Gastrocnemius medialis (tissue), 4 donors: ENCODE results near the gene SDCCAG8.

ENCODE experiments used
- POLR2A ChIP-seq, 2 donors: fragments of 450-650 bp; IDR thresholded peaks; one replicate each; pipeline ENCODE4 v1.6.1; 2017; ENCODE audit warnings: antibody characterized with exemption in 2 of 2, mild to moderate bottlenecking in 2 of 2, moderate library complexity in 2 of 2
- TF ChIP-seq, protein P1 (sequence below), 5 experiments: fragments of 450-650 bp in 3 of 5; fragments of 200-600 bp in 2 of 5; sonication (generic) in 2 of 5; IDR thresholded peaks in 4 of 5; conservative IDR thresholded peaks in 1 of 5; 1 replicate in 4 of 5; 2 replicates in 1 of 5; pipeline ENCODE4 v1.5.1; 2016 to 2019; ENCODE audit warnings: antibody characterized with exemption in 5 of 5, mild to moderate bottlenecking in 3 of 5, moderate library complexity in 3 of 5

DNA sequence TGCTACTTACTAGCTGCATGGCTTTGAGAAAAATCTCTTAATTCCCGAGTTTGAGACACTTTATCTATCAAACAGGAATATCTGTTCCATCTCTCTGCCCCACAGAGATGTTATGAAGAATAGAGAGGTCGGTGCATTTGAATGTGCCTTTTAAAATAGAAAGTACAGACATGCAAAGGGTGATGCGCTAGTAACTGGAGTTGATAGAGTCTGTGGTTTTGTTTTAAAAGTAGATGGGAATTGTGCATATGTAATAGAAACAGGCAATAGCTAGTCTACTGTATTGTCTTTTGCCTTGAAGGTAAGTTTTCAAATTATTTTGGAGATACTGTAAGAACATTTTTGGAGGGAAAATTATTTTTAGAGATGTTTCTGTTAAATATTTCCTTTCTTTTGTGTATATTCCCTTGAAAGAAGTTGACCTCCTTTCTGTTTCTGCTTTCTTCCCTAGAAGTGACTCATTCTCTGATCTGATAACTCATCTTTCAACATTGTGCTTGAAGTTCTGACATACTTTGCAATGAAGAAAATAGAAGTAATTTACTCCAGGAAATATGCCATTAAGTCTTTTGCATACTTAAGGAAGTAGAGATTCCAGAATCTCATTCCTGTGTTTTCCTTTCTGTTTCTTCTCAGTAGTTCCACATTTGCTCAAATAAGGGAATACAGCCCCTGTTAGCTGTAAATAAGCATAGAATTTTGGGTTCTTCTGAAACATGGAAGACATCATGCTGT, 151.6 kb downstream of the SDCCAG8 start:
- TF ChIP-seq, protein P1, sequence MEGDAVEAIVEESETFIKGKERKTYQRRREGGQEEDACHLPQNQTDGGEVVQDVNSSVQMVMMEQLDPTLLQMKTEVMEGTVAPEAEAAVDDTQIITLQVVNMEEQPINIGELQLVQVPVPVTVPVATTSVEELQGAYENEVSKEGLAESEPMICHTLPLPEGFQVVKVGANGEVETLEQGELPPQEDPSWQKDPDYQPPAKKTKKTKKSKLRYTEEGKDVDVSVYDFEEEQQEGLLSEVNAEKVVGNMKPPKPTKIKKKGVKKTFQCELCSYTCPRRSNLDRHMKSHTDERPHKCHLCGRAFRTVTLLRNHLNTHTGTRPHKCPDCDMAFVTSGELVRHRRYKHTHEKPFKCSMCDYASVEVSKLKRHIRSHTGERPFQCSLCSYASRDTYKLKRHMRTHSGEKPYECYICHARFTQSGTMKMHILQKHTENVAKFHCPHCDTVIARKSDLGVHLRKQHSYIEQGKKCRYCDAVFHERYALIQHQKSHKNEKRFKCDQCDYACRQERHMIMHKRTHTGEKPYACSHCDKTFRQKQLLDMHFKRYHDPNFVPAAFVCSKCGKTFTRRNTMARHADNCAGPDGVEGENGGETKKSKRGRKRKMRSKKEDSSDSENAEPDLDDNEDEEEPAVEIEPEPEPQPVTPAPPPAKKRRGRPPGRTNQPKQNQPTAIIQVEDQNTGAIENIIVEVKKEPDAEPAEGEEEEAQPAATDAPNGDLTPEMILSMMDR (IDR thresholded peaks at IDR 0.05 in 4 of 5, conservative IDR thresholded peaks at IDR 0.05 in 1 of 5): no peak
- no peak for TF ChIP-seq POLR2A (IDR thresholded peaks at IDR 0.05)
